A549 (cell line): ENCODE data around the gene CD46.

Experiments used
- EHMT2 ChIP-seq: fragments of 200-600 bp; sonication (generic); IDR thresholded peaks from 2 replicates; pipeline ENCODE4 v1.6.1; 2016; ENCODE audit warnings: antibody characterized with exemption, low read depth, mild to moderate bottlenecking, moderate library complexity
- JUNB ChIP-seq: fragments of >200 bp; sonication (Bioruptor Twin); formaldehyde crosslinking; IDR thresholded peaks from 2 replicates; pipeline ENCODE4 v1.6.1; 2016

- no peak for TF ChIP-seq EHMT2
- TF ChIP-seq JUNB, result no peak
These were observed 87.2 kb downstream of the CD46 start for GRCh38 chr1:207839083-207839413.
